ENCODE results near the gene PCDHB9.
"Not testable (repeated sequence)": the region's sequence is repeated elsewhere in the genome, so short reads cannot be mapped to it uniquely, and the experiment has no call there.

PCDHB9 gene

DNA sequence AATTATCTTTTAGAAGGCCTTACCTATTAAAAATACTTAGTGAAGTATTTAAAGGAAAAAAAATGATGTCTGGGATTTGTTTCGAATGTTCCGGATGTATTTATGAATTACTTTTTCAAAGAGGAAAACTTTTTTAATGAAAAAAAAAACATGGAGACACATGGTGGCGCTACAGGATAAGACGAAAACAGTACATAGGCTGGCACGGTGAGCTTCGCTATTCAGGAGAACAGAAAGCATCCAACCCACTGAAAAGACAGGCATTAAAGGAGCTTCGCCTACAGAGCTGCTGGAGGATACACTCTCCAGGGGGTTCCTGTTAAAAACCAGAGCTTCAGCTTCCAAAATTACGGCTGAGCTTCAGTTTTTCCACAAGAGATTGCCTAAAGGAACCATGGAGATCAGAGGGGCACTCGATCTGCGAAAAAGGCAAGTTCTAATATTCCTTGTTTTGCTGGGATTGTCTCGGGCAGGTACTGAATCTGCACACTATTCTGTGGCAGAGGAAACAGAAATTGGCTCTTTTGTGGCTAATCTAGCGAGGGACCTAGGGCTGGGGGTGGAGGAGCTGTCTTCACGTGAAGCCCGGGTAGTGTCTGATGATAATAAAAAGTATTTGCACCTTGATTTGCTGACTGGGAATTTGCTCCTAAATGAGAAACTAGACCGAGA lies 36.3 kb downstream of the PCDHB9 start, which contains the start of gene PCDHB14:
Gene PCDHB14 (plus strand): TSS at position 232 of the 672 bp plus-strand sequence. CDS start 163 bp downstream, at position 395.
- no peak for TF ChIP-seq CTCF (IDR thresholded peaks at IDR 0.05; ENCODE audit: insufficient read depth, low read depth, low read length, missing control alignments)
- H3K4me3 ChIP-seq (ENCODE audit: low read depth, low read length) = no peak within 1 kb of the TSS
- DNase-seq (ENCODE audit: low read depth) = no peak

DNA sequence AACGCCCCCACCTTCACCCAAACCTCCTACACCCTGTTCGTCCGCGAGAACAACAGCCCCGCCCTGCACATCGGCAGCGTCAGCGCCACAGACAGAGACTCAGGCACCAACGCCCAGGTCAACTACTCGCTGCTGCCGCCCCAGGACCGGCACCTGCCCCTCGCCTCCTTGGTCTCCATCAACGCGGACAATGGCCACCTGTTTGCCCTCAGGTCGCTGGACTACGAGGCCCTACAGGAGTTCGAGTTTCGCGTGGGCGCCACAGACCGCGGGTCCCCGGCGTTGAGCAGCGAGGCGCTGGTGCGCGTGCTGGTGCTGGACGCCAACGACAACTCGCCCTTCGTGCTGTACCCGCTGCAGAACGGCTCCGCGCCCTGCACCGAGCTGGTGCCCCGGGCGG lies 37.9 kb downstream of the PCDHB9 start:
- DNase-seq (ENCODE audit: low read depth) = not testable (repeated sequence)

DNA sequence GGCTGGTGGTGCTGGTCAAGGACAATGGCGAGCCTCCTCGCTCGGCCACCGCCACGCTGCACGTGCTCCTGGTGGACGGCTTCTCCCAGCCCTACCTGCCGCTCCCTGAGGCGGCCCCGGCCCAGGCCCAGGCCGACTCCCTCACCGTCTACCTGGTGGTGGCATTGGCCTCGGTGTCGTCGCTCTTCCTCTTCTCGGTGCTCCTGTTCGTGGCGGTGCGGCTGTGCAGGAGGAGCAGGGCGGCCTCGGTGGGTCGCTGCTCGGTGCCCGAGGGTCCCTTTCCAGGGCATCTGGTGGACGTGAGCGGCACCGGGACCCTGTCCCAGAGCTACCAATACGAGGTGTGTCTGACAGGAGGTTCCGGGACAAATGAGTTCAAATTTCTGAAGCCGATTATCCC lies 38.5 kb downstream of the PCDHB9 start:
- DNase-seq (ENCODE audit: low read depth); H3K4me3 ChIP-seq (ENCODE audit: low read depth, low read length): not testable (repeated sequence)

More for the DNA sequence above, 37.9 kb downstream of the PCDHB9 start:
- H3K4me3 ChIP-seq (ENCODE audit: low read depth, low read length) = not testable (repeated sequence)

DNA sequence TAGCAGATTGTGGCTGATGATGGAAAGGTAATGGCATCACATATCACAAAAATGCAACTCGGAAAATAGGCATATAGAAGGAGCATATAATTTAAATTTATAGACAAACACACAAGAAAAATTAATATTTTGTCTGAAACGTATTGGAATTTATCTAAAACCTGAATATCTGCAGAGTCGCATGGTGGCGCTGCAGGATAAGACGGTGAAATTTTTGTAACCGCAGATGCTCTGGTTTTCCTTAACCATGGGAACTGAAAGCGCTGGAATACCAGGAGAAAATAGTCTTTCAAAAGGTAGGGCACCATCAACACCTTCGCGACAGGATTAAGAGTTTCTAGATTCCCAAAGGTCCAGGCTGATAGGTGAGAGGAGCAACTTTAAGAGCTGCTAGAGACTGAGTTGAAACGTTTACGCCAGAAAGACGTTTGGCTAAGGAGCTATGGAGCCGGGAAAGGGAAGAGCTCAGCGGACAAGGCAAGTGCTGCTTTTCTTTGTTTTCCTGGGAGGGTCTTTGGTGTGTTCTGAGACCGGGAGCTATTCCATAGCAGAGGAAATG lies 47.2 kb downstream of the PCDHB9 start:
- TF ChIP-seq CTCF (IDR thresholded peaks at IDR 0.05; ENCODE audit: insufficient read depth, low read depth, low read length, missing control alignments) = no peak
- DNase-seq (ENCODE audit: low read depth) = no peak
- no peak overlapping the region for H3K4me3 ChIP-seq (ENCODE audit: low read depth, low read length)

GRCh38 chr5:141235922-141236321 lies 49.0 kb downstream of the PCDHB9 start:
- DNase-seq (ENCODE audit: low read depth); H3K4me3 ChIP-seq (ENCODE audit: low read depth, low read length): not testable (repeated sequence)

DNA sequence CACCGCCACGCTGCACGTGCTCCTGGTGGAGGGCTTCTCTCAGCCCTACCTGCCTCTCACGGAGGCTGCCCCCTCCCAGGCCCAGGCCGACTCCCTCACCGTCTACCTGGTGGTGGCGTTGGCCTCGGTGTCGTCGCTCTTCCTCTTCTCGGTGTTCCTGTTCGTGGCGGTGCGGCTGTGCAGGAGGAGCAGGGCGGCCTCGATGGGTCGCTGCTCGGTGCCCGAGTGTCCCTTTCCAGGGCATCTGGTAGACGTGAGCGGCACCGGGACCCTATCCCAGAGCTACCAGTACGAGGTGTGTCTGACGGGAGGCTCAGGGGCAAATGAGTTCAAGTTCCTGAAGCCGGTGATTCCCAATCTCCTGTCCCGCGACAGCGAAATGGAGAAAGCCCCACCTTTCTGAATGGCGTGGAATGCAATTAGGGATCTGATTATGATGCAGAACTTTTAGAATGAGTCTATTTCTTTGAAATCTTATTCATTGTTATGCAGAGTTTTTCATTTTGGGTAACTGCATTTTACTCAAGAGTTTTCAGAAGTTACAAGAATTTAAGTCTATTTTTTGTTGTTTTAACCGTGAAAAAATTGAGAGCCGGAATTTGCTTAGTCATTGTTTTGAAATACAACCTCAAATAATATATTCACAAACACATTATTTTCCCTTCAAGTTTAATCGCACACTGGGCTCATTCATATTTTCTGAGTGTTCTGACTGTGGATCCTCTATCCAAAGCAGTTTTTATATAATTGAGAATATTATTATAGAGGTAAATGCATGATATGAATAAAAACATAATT lies 49.8 kb downstream of the PCDHB9 start:
- H3K4me3 ChIP-seq (ENCODE audit: low read depth, low read length) = no peak overlapping the region
- no peak for DNase-seq (ENCODE audit: low read depth)
- no peak for TF ChIP-seq CTCF (IDR thresholded peaks at IDR 0.05; ENCODE audit: insufficient read depth, low read depth, low read length, missing control alignments)

All from GM12865 (cell line).